Neural progenitor cell (in vitro differentiated cells): Measurements from ENCODE around the gene ZAP70. TPM values are rescaled to one million over a fixed set of nuclear protein-coding genes. Genes with fewer than 3 reads are reported as not detected.
"Not testable (repeated sequence)": the region's sequence is repeated elsewhere in the genome, so short reads cannot be mapped to it uniquely, and the experiment has no call there.

Source experiments
- DNase-seq: peaks from one replicate; pipeline ENCODE4 v3.0.0-alpha.2; 2016; ENCODE audit warnings: low spot score
- H2AFZ ChIP-seq: fragments of 200-600 bp; sonication (generic); replicated peaks from 2 replicates; pipeline ENCODE4 v1.6.1; 2016; ENCODE audit warnings: antibody characterized with exemption
- H3F3A ChIP-seq: fragments of 200-600 bp; sonication (generic); 2 replicates; pipeline ENCODE4 v1.6.1; 2016; ENCODE audit warnings: antibody characterized with exemption, low read depth
- H3K27ac ChIP-seq: fragments of 200-600 bp; sonication (generic); 2 replicates; pipeline ENCODE4 v1.5.1; 2016; ENCODE audit warnings: mild to moderate bottlenecking
- H3K27me3 ChIP-seq: fragments of 200-600 bp; sonication (generic); 2 replicates; pipeline ENCODE4 v1.6.1; 2016; ENCODE audit warnings: mild to moderate bottlenecking, moderate library complexity
- H3K36me3 ChIP-seq: fragments of 200-600 bp; sonication (generic); 2 replicates; pipeline ENCODE4 v1.5.1; 2016
- H3K4me1 ChIP-seq: fragments of 200-600 bp; sonication (generic); 2 replicates; pipeline ENCODE4 v1.6.1; 2016; ENCODE audit warnings: mixed run types
- H3K4me2 ChIP-seq: fragments of 200-600 bp; sonication (generic); 2 replicates; pipeline ENCODE4 v1.6.1; 2016
- H3K4me3 ChIP-seq: fragments of 200-600 bp; sonication (generic); 2 replicates; pipeline ENCODE4 v1.5.1; 2016
- H3K79me2 ChIP-seq: fragments of 200-600 bp; sonication (generic); 2 replicates; pipeline ENCODE4 v1.6.1; 2016; ENCODE audit warnings: low read depth
- H3K9ac ChIP-seq: fragments of 200-600 bp; sonication (generic); 2 replicates; pipeline ENCODE4 v1.6.1; 2016
- H3K9me3 ChIP-seq: fragments of 200-600 bp; sonication (generic); 2 replicates; pipeline ENCODE4 v1.5.1; 2016; ENCODE audit warnings: low read depth
- H4K20me1 ChIP-seq: fragments of 200-600 bp; sonication (generic); 2 replicates; pipeline ENCODE4 v1.6.1; 2016; ENCODE audit warnings: low read depth
- H3K27ac Mint-ChIP-seq: 3 replicates; pipeline ENCODE4 v1.8.0; 2021; ENCODE audit warnings: mixed read lengths
- H3K27me3 Mint-ChIP-seq: 2 replicates; pipeline ENCODE4 v1.8.0; 2022; ENCODE audit warnings: low read depth, mild to moderate bottlenecking, inconsistent platforms, moderate library complexity, mixed read lengths; ENCODE audit not compliant: insufficient read depth
- H3K36me3 Mint-ChIP-seq: 3 replicates; pipeline ENCODE4 v1.8.0; 2021; ENCODE audit warnings: mixed read lengths
- H3K4me1 Mint-ChIP-seq: 3 replicates; pipeline ENCODE4 v1.8.0; 2021; ENCODE audit warnings: mixed read lengths
- H3K4me3 Mint-ChIP-seq: 3 replicates; pipeline ENCODE4 v1.8.0; 2021; ENCODE audit warnings: mild to moderate bottlenecking, moderate library complexity, mixed read lengths
- H3K9me3 Mint-ChIP-seq: 3 replicates; pipeline ENCODE4 v1.8.0; 2020; ENCODE audit warnings: mixed read lengths
- CTCF ChIP-seq: fragments of 200-600 bp; sonication (generic); IDR thresholded peaks from 2 replicates; pipeline ENCODE4 v1.5.1; 2017; ENCODE audit warnings: antibody characterized with exemption, mild to moderate bottlenecking
- EZH2 ChIP-seq: fragments of 200-600 bp; sonication (generic); IDR thresholded peaks from 2 replicates; pipeline ENCODE4 v1.6.1; 2017; ENCODE audit warnings: antibody characterized with exemption, mild to moderate bottlenecking, moderate library complexity
- EZH2phosphoT487 ChIP-seq: fragments of 200-600 bp; sonication (generic); IDR thresholded peaks from 2 replicates; pipeline ENCODE4 v1.6.1; 2017; ENCODE audit warnings: antibody characterized with exemption
- total RNA-seq: library from RNA; depleted of rRNA; stranded (reverse); fragments of >200 nt; gene quantifications from 2 replicates; pipeline ENCODE4 v1.2.3, GENCODE V29; 2015; ENCODE audit warnings: low replicate concordance

Gene ZAP70
- total RNA-seq, 1 donor from 2014 or later, result not detected

DNA sequence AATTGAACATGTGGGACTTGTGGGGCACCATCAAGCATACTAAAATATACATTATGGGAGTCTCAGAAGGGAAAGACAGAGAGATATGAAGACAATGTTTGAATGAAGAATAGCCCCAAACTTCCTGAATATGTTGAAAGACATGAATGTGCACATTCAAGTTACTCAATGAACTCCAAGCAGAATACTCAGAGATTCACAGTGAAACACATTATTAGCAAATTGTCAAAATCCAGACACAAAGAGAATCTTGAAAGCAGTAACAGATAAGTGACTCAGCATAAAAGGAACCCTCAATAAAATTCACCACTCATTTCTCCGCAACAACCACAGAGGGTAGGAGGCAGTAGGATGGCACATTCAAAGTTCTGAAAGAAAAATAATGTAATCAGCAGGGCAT, 35.1 kb upstream of the ZAP70 start:
- Histone ChIP-seq H3K9me3 (no peaks in the 10 kb centered on the region), H3K79me2 (no peaks in the 10 kb centered on the region), H3K9ac (no peak overlapping the region), H3K4me3 (no peak overlapping the region), H3K4me1 (no peaks in the 10 kb centered on the region), H3K27ac (no peak overlapping the region), H3F3A (no peaks in the 10 kb centered on the region), H3K36me3 (no peaks in the 10 kb centered on the region), H3K4me2 (no peak overlapping the region), H3K27me3 (no peaks in the 10 kb centered on the region), H4K20me1 (no peaks in the 10 kb centered on the region), H2AFZ (no peak overlapping the region)
- no peak for TF ChIP-seq CTCF
- TF ChIP-seq EZH2, result no peak
- TF ChIP-seq EZH2phosphoT487, result no peak
- Mint-ChIP-seq H3K36me3 (no peaks in the 10 kb centered on the region), H3K27me3 (peaks cover 2% of the 10 kb centered on the region), H3K9me3 (peaks cover 5% of the 10 kb centered on the region), H3K4me3 (no peak overlapping the region), H3K4me1 (no peaks in the 10 kb centered on the region), H3K27ac (no peak overlapping the region)
- no peak for DNase-seq

DNA sequence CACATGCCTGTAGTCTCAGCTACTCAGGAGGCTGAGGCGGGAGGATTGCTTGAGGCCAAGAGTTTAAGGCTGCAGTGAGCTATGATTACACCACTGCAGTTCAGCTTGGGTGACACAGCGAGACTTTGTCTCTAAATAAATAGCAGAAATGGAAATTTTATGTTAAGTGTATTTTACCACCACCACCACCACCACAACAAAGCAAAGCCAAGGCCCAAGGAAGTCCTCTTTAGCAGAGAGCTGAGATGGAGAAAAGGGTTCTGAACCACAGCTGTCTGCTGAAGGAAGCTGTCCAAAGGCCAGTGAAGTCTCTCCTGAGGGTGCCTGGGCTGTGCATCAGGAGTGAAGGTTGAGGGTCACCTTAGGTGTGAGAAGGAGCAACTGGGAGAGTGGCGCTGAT, 26.1 kb upstream of the ZAP70 start:
- H3K9ac ChIP-seq, H3K36me3 ChIP-seq, H3K4me1 Mint-ChIP-seq, H3K9me3 ChIP-seq, H3K4me3 Mint-ChIP-seq, H4K20me1 ChIP-seq, H3K9me3 Mint-ChIP-seq, H3K4me2 ChIP-seq, H3K79me2 ChIP-seq, H3K4me3 ChIP-seq, DNase-seq, H3K27ac ChIP-seq, H3K27me3 Mint-ChIP-seq, H3K4me1 ChIP-seq, H3K27ac Mint-ChIP-seq, H3F3A ChIP-seq, H3K36me3 Mint-ChIP-seq, H2AFZ ChIP-seq, H3K27me3 ChIP-seq: not testable (repeated sequence)

DNA sequence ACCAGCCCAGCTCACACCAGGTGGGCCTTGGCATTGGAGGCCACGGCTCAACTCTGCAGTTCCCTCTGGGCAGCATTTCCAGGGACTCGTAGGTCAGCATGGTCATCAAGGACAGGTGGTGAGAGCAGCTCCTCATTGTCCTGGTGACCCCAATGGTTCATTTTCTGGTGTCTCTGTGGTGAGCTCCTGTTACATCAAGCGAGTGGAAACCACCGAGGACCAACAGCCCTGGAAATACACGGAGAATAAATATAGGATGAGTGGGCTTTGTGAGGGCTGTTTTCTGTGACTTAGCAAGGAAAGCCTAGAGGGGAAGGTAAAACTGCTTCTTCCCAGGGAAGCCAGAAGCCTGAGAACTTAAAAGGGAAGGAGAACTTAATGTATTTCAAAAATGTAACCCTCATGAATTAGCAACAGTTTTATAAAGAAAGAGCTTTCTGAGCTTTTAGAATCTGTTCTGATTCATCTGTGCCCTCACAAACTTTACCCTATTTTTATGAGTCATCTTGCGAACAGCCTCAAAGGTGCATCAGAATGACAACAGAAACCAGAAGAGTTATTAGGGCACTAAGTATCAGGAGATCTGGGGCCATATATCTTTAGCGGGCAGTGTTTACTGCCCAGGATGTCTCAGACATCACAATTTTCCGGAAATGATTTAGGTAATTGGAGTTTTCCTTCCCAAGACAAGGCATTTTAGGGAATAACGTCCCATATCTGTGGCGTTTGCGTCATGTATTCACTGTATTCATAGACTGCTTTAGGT, 25.1 kb upstream of the ZAP70 start:
- Mint-ChIP-seq H3K9me3 (peaks cover 3% of the 10 kb centered on the region), H3K27ac (no peak overlapping the region), H3K4me3 (no peak overlapping the region), H3K36me3 (no peaks in the 10 kb centered on the region), H3K27me3 (peaks cover 2% of the 10 kb centered on the region), H3K4me1 (peaks cover 7% of the 10 kb centered on the region)
- Histone ChIP-seq H3K4me2 (no peak overlapping the region), H4K20me1 (no peaks in the 10 kb centered on the region), H3K9me3 (no peaks in the 10 kb centered on the region), H3F3A (no peaks in the 10 kb centered on the region), H3K27me3 (no peaks in the 10 kb centered on the region), H3K36me3 (no peaks in the 10 kb centered on the region), H3K4me1 (no peaks in the 10 kb centered on the region), H2AFZ (no peak overlapping the region), H3K9ac (no peak overlapping the region), H3K79me2 (no peaks in the 10 kb centered on the region), H3K27ac (no peak overlapping the region), H3K4me3 (no peak overlapping the region)
- TF ChIP-seq EZH2phosphoT487 (no peak), EZH2 (no peak), CTCF (no peak)
- no peak for DNase-seq

- H3K9ac ChIP-seq, result no peak overlapping the region
- TF ChIP-seq CTCF (no peak), EZH2 (no peak), EZH2phosphoT487 (no peak)
- H3K27me3 ChIP-seq, result no peaks in the 10 kb centered on the region
- no peaks in the 10 kb centered on the region for H3F3A ChIP-seq
- Mint-ChIP-seq H3K4me1 (peaks cover 7% of the 10 kb centered on the region), H3K4me3 (no peak overlapping the region), H3K9me3 (no peaks in the 10 kb centered on the region), H3K27me3 (peaks cover 2% of the 10 kb centered on the region), H3K36me3 (no peaks in the 10 kb centered on the region), H3K27ac (peak overlapping the region; percentile 22)
- no peaks in the 10 kb centered on the region for H3K4me1 ChIP-seq
- H3K9me3 ChIP-seq, result no peaks in the 10 kb centered on the region
- no peaks in the 10 kb centered on the region for H3K36me3 ChIP-seq
- no peaks in the 10 kb centered on the region for H3K79me2 ChIP-seq
- H3K27ac ChIP-seq, result no peak overlapping the region
- no peak overlapping the region for H3K4me2 ChIP-seq
- DNase-seq, result peak; percentile 57
- H3K4me3 ChIP-seq, result no peak overlapping the region
- H2AFZ ChIP-seq, result no peak overlapping the region
- no peaks in the 10 kb centered on the region for H4K20me1 ChIP-seq
Measured at GRCh38 chr2:97691166-97691565, 22.2 kb upstream of the ZAP70 start.
